ENCODE results near the gene SCRN1. TPM values are rescaled to one million over a fixed set of nuclear protein-coding genes. Genes with fewer than 3 reads are reported as not detected.

SCRN1 gene
- total RNA-seq, 1 donor from 2014 or later = 36.1 TPM

GRCh38 chr7:30019387-30019786, 29.8 kb upstream of the SCRN1 start:
- TF ChIP-seq, protein P1, sequence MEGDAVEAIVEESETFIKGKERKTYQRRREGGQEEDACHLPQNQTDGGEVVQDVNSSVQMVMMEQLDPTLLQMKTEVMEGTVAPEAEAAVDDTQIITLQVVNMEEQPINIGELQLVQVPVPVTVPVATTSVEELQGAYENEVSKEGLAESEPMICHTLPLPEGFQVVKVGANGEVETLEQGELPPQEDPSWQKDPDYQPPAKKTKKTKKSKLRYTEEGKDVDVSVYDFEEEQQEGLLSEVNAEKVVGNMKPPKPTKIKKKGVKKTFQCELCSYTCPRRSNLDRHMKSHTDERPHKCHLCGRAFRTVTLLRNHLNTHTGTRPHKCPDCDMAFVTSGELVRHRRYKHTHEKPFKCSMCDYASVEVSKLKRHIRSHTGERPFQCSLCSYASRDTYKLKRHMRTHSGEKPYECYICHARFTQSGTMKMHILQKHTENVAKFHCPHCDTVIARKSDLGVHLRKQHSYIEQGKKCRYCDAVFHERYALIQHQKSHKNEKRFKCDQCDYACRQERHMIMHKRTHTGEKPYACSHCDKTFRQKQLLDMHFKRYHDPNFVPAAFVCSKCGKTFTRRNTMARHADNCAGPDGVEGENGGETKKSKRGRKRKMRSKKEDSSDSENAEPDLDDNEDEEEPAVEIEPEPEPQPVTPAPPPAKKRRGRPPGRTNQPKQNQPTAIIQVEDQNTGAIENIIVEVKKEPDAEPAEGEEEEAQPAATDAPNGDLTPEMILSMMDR (IDR thresholded peaks at IDR 0.05) = no peak
- no peak overlapping the region for H3K4me3 ChIP-seq
- H3K9me3 ChIP-seq = no peaks in the 10 kb centered on the region
- no peaks in the 10 kb centered on the region for H3K4me1 ChIP-seq
- H3K36me3 ChIP-seq = peaks cover under 1% of the 10 kb centered on the region
- H3K27me3 ChIP-seq = no peaks in the 10 kb centered on the region
- intact Hi-C loops (cut with DNase I) = no loop called here
- H3K27ac ChIP-seq = no peak overlapping the region
- DNase-seq (no peak), ATAC-seq (no peak)

- Histone ChIP-seq H3K27me3 (no peaks in the 10 kb centered on the region), H3K27ac (no peak overlapping the region), H3K36me3 (peaks cover 8% of the 10 kb centered on the region), H3K9me3 (no peaks in the 10 kb centered on the region), H3K4me1 (no peaks in the 10 kb centered on the region), H3K4me3 (no peak overlapping the region)
- intact Hi-C loops (cut with DNase I) = no loop called here
- ATAC-seq (no peak), DNase-seq (no peak)
- TF ChIP-seq, protein P1 (IDR thresholded peaks at IDR 0.05) = no peak
Observed at GRCh38 chr7:30018451-30018850, 28.9 kb upstream of the SCRN1 start.

GRCh38 chr7:30012757-30013156, 23.2 kb upstream of the SCRN1 start:
- Histone ChIP-seq H3K27ac (no peak overlapping the region), H3K4me3 (no peak overlapping the region), H3K36me3 (peaks cover 8% of the 10 kb centered on the region)

GRCh38 chr7:30010021-30010420, 20.4 kb upstream of the SCRN1 start:
- no peak overlapping the region for H3K27ac ChIP-seq
- ATAC-seq = no peak
- H3K9me3 ChIP-seq = no peaks in the 10 kb centered on the region
- intact Hi-C loops (cut with DNase I) = no loop called here
- no peaks in the 10 kb centered on the region for H3K4me1 ChIP-seq
- TF ChIP-seq, protein P1 (IDR thresholded peaks at IDR 0.05) = no peak
- no peak for DNase-seq
- no peaks in the 10 kb centered on the region for H3K27me3 ChIP-seq
- peaks cover 8% of the 10 kb centered on the region for H3K36me3 ChIP-seq
- H3K4me3 ChIP-seq = no peak overlapping the region

More at GRCh38 chr7:30012757-30013156, 23.2 kb upstream of the SCRN1 start:
- Histone ChIP-seq H3K4me1 (no peaks in the 10 kb centered on the region), H3K27me3 (no peaks in the 10 kb centered on the region), H3K9me3 (no peaks in the 10 kb centered on the region)
- intact Hi-C loops (cut with DNase I) = no loop called here
- DNase-seq = no peak
- ATAC-seq = no peak
- TF ChIP-seq, protein P1 (IDR thresholded peaks at IDR 0.05) = no peak

- DNase-seq = no peak
- H3K36me3 ChIP-seq = no peaks in the 10 kb centered on the region
- no peaks in the 10 kb centered on the region for H3K9me3 ChIP-seq
- H3K27ac ChIP-seq = no peak overlapping the region
- TF ChIP-seq, protein P1 (IDR thresholded peaks at IDR 0.05) = no peak
- no peaks in the 10 kb centered on the region for H3K4me1 ChIP-seq
- H3K27me3 ChIP-seq = no peaks in the 10 kb centered on the region
- intact Hi-C loops (cut with DNase I) = no loop called here
- ATAC-seq = no peak
- no peak overlapping the region for H3K4me3 ChIP-seq
Observed at GRCh38 chr7:30005464-30005863, 15.9 kb upstream of the SCRN1 start.

DNA sequence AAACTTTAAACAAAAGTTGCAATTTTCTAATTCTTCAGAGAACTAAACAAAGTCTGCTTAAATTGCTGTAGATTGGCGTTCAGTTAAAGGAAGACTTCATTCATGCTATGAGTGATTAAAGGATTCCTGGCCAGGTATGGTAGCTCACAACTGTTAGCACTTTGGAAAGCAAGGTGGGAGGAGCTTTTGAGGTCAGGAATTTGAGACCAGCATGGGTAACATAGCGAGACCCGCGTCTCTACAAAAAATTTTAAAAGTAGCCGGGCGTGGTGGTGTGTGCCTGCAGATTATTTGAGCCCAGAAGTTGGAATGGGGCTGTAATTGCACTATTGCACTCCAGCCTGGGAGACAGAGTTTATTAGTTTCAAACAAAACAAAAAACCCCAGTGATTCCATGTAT, 13.5 kb upstream of the SCRN1 start:
- Histone ChIP-seq H3K4me3 (no peak overlapping the region), H3K36me3 (no peaks in the 10 kb centered on the region), H3K4me1 (no peaks in the 10 kb centered on the region), H3K27ac (no peak overlapping the region), H3K9me3 (no peaks in the 10 kb centered on the region), H3K27me3 (no peaks in the 10 kb centered on the region)
- TF ChIP-seq, protein P1 (IDR thresholded peaks at IDR 0.05) = no peak
- ATAC-seq (no peak), DNase-seq (no peak)
- intact Hi-C loops (cut with DNase I) = no loop called here
